PFSK-1 (cell line): Measurements from ENCODE around the gene RIBC1. TPM values are rescaled to one million over a fixed set of nuclear protein-coding genes. Genes with fewer than 3 reads are reported as not detected.

ENCODE experiments used
- FOXP2 ChIP-seq: optimal IDR thresholded peaks from 2 replicates; pipeline ENCODE3; 2011; ENCODE audit warnings: borderline replicate concordance, control low read depth, inconsistent platforms; ENCODE audit not compliant: insufficient read depth; ENCODE audit errors: extremely low read length, extremely low read depth
- POLR2AphosphoS5 ChIP-seq: IDR thresholded peaks from 2 replicates; pipeline ENCODE4 v1.6.1; 2012; ENCODE audit warnings: low read depth, mild to moderate bottlenecking, control low read depth, low read length, moderate library complexity
- SIN3A ChIP-seq: IDR thresholded peaks from 2 replicates; pipeline ENCODE4 v1.6.1; 2012; ENCODE audit warnings: mild to moderate bottlenecking, low read length, moderate library complexity, borderline replicate concordance; ENCODE audit not compliant: insufficient read depth
- TAF1 ChIP-seq: IDR thresholded peaks from 2 replicates; pipeline ENCODE4 v1.6.1; 2012; ENCODE audit warnings: low read length, control low read depth, borderline replicate concordance; ENCODE audit not compliant: insufficient read depth
- polyA plus RNA-seq: library from polyadenylated mRNA; unstranded; fragments of >200 nt; gene quantifications from one replicate; pipeline ENCODE4 v1.2.1, GENCODE V29; 2012; ENCODE audit warnings: low read depth, missing spikeins; ENCODE audit not compliant: insufficient read length
- TF ChIP-seq, protein P1 (sequence below), 2 experiments: IDR thresholded peaks; 2 replicates each; pipeline versions ENCODE4 v1.6.1 to v1.8.0; 2011 to 2012; ENCODE audit warnings: low read depth in 2 of 2, low read length in 2 of 2, control low read depth in 1 of 2, inconsistent platforms in 1 of 2, mild to moderate bottlenecking in 1 of 2, moderate library complexity in 1 of 2; ENCODE audit not compliant: insufficient read depth in 1 of 2

Gene RIBC1
- 0.88 TPM for polyA plus RNA-seq

DNA sequence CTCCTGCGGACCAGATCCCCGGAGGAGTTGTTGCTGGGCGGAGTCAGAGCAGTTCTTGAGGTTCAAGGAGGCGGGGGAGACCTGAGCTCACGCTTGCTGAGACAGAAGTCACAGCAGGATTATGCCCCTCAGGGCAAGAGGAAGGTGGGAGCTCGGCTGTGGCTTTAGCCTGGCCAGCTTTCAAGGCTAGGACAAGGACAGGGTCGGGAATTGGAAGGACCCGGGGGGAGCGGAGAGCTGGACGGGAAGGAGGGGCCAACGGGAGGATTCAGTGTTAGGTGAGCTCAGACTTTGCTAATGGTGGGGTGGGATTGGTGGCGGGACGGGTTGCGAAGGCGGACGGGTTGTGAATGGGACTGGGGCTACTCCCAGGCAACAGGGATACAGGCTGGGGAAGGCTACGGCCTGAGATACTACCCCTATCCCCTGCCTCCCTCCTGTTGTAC is at the start of gene RIBC1:
RIBC1 (plus strand) TSS at position 13 of the 446 bp plus-strand sequence. CDS start 3,404 bp downstream, outside the sequence.
- TF ChIP-seq SIN3A: no peak
- TF ChIP-seq TAF1: no peak
- TF ChIP-seq, protein P1, sequence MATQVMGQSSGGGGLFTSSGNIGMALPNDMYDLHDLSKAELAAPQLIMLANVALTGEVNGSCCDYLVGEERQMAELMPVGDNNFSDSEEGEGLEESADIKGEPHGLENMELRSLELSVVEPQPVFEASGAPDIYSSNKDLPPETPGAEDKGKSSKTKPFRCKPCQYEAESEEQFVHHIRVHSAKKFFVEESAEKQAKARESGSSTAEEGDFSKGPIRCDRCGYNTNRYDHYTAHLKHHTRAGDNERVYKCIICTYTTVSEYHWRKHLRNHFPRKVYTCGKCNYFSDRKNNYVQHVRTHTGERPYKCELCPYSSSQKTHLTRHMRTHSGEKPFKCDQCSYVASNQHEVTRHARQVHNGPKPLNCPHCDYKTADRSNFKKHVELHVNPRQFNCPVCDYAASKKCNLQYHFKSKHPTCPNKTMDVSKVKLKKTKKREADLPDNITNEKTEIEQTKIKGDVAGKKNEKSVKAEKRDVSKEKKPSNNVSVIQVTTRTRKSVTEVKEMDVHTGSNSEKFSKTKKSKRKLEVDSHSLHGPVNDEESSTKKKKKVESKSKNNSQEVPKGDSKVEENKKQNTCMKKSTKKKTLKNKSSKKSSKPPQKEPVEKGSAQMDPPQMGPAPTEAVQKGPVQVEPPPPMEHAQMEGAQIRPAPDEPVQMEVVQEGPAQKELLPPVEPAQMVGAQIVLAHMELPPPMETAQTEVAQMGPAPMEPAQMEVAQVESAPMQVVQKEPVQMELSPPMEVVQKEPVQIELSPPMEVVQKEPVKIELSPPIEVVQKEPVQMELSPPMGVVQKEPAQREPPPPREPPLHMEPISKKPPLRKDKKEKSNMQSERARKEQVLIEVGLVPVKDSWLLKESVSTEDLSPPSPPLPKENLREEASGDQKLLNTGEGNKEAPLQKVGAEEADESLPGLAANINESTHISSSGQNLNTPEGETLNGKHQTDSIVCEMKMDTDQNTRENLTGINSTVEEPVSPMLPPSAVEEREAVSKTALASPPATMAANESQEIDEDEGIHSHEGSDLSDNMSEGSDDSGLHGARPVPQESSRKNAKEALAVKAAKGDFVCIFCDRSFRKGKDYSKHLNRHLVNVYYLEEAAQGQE (IDR thresholded peaks at IDR 0.05; ENCODE audit: insufficient read depth in 1 of 2, low read depth in 2 of 2, low read length in 2 of 2): no peak
- no peak for TF ChIP-seq FOXP2
- no peak for TF ChIP-seq POLR2AphosphoS5

DNA sequence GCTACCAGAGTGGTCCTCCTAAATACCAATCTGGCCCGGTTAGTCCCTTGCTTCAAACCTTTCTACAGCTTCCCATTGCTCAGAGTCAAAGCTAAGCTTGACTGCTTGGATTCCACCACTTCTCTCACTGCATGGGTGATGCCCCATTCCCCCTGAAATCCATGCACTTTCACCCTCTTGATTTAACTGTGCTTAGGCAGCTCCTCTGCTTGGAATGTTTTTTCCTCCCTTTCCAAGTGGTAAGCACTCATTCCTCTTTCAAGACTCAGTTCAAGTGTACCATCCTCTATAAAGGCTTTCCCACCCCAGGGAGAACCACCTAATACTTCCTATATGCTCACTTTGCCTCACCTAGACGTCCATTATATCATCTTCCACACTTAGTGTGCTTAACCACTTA is 49.4 kb upstream of the RIBC1 start:
- TF ChIP-seq FOXP2: no peak
- TF ChIP-seq TAF1: no peak
- no peak for TF ChIP-seq POLR2AphosphoS5
- TF ChIP-seq, protein P1 (IDR thresholded peaks at IDR 0.05; ENCODE audit: insufficient read depth in 1 of 2, low read depth in 2 of 2, low read length in 2 of 2): no peak
- no peak for TF ChIP-seq SIN3A

DNA sequence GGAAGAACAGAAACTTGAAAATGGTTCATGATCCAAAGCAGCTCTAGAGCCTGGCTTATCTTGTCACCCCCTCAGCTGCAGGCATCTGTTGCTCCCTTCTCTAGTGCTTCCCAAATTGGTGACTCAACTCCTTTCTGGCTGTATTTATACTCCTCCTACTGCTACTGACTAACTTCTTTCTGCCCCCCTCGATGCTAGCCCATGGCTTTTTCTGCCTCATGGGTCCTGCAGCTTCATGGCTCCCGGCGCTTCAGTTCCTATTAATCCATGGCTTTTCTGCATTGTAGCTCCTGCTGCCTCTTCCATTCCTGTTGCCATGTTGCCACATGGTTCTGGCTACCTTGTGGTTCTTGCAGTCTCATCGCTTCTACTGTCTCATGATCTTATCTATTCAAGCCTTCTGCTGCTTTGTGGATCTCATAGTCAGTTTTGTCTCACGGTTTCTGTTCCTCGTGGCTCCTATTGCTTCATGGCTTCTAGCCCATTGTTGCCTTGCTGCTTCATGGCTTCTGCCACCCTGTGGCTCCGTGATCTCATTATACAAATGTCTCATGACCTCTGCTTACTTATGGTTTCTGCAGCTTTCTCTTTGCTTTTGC is 48.4 kb upstream of the RIBC1 start:
- no peak for TF ChIP-seq POLR2AphosphoS5
- no peak for TF ChIP-seq FOXP2
- TF ChIP-seq TAF1: no peak
- TF ChIP-seq SIN3A: no peak
- TF ChIP-seq, protein P1 (IDR thresholded peaks at IDR 0.05; ENCODE audit: insufficient read depth in 1 of 2, low read depth in 2 of 2, low read length in 2 of 2): no peak

DNA sequence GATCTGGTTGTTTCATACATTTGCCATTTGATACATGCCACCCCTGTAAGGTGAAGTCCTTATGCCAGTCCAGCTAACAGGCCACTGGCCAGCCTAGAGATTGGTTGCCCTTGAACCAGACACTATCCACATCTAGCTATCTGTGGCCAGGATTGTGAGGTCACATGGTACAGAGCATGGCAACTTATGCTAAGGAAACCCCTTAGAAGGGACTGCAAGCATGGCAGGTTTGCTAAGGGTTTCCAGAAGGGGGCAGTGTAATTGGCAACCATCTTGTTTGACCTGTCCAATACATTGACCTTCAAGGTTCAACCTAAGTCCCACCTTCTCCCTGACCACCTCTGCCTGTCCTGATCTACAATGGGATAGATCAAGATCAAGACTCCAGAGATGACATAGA is 47.8 kb upstream of the RIBC1 start:
- TF ChIP-seq, protein P1 (IDR thresholded peaks at IDR 0.05; ENCODE audit: insufficient read depth in 1 of 2, low read depth in 2 of 2, low read length in 2 of 2): no peak
- no peak for TF ChIP-seq FOXP2
- TF ChIP-seq POLR2AphosphoS5: no peak
- TF ChIP-seq SIN3A: no peak
- no peak for TF ChIP-seq TAF1
